Endothelial cell of umbilical vein (primary cell): ENCODE measurements around the gene CHRD. TPM values are rescaled to one million over a fixed set of nuclear protein-coding genes. Genes with fewer than 3 reads are reported as not detected.

Experiments
- BruUV-seq: library from RNA; stranded (reverse); fragments of 400-500 nt; replicated peaks from 2 replicates; lab custom pipeline; 2021; lab: Mats Ljungman, UMichigan
- CTCF ChIA-PET: fragments of 300-600, 350-600 bp; sonication (Branson Sonifier 250); formaldehyde crosslinking; loops from one replicate; lab custom pipeline; 2021; ENCODE audit warnings: antibody characterized with exemption, inconsistent platforms; lab: Charles Lee
- POLR2A ChIA-PET: fragments of 300-600, 350-600 bp; sonication (Branson Sonifier 250); formaldehyde crosslinking; loops from one replicate; lab custom pipeline; 2021; ENCODE audit warnings: antibody characterized with exemption, inconsistent platforms; lab: Charles Lee
- DNase-seq: peaks from one replicate; pipeline ENCODE4 v3.0.0-alpha.2; 2011; ENCODE audit warnings: low read depth, low spot score
- FAIRE-seq: peaks from 2 replicates; lab custom pipeline; 2011; peaks lifted over from hg19 to GRCh38; lab: Jason Lieb, UNC
- H2AFZ ChIP-seq: 2 replicates; pipeline ENCODE4 v1.6.0; 2012; ENCODE audit warnings: low read depth, low read length, control low read depth, inconsistent platforms
- H3K27ac ChIP-seq: 2 replicates; pipeline ENCODE4 v1.5.1; 2011; ENCODE audit warnings: low read depth, mild to moderate bottlenecking, control low read depth, low read length, moderate library complexity; ENCODE audit not compliant: insufficient read depth
- H3K27me3 ChIP-seq, 2 experiments: 2 replicates each; pipeline versions ENCODE4 v1.6.0 to v1.6.1; 2011; ENCODE audit warnings: low read length in 2 of 2, mixed read lengths in 1 of 2; ENCODE audit not compliant: control insufficient read depth in 2 of 2, insufficient read depth in 2 of 2
- H3K36me3 ChIP-seq, 2 experiments: 2 replicates in 1 of 2; 3 replicates in 1 of 2; pipeline ENCODE4 v1.5.1; 2011; ENCODE audit warnings: low read length in 2 of 2, mild to moderate bottlenecking in 1 of 2, moderate library complexity in 1 of 2; ENCODE audit not compliant: control insufficient read depth in 2 of 2, insufficient read depth in 2 of 2; ENCODE audit errors: extremely low read depth in 1 of 2
- H3K4me1 ChIP-seq: 3 replicates; pipeline ENCODE4 v1.5.1; 2011; ENCODE audit warnings: mild to moderate bottlenecking, low read length; ENCODE audit not compliant: control insufficient read depth, insufficient read depth; ENCODE audit errors: extremely low read depth
- H3K4me2 ChIP-seq: 2 replicates; pipeline ENCODE4 v1.6.1; 2011; ENCODE audit warnings: low read length, control low read depth, mixed read lengths; ENCODE audit not compliant: insufficient read depth
- H3K4me3 ChIP-seq, 3 experiments: fragments of 200-600 bp in 1 of 3; sonication (generic), shearing (Covaris generic) in 1 of 3; replicated peaks in 1 of 3; 2 replicates each; pipeline ENCODE4 v1.5.1; 2011 to 2016; ENCODE audit warnings: control low read depth in 3 of 3, low read length in 3 of 3, mild to moderate bottlenecking in 2 of 3, inconsistent platforms in 1 of 3, low read depth in 1 of 3, moderate library complexity in 1 of 3; ENCODE audit not compliant: insufficient read depth in 1 of 3
- H3K79me2 ChIP-seq: 2 replicates; pipeline ENCODE4 v1.6.0; 2012; ENCODE audit warnings: low read length, inconsistent platforms; ENCODE audit not compliant: control insufficient read depth, insufficient read depth
- H3K9ac ChIP-seq: replicated peaks from 2 replicates; pipeline ENCODE3; 2011; ENCODE audit warnings: low read length, control low read depth; ENCODE audit not compliant: insufficient read depth; ENCODE audit errors: extremely low read depth
- H3K9me1 ChIP-seq: replicated peaks from 3 replicates; pipeline ENCODE4 v1.6.0; 2011; ENCODE audit warnings: mild to moderate bottlenecking, low read length; ENCODE audit not compliant: control insufficient read depth, insufficient read depth; ENCODE audit errors: extremely low read depth
- H3K9me3 ChIP-seq: replicated peaks from 2 replicates; pipeline ENCODE4 v1.5.1; 2012; ENCODE audit warnings: low read length, inconsistent platforms; ENCODE audit not compliant: control insufficient read depth, insufficient read depth
- H4K20me1 ChIP-seq: replicated peaks from 2 replicates; pipeline ENCODE3; 2011; ENCODE audit warnings: mild to moderate bottlenecking, low read length; ENCODE audit not compliant: control insufficient read depth, insufficient read depth; ENCODE audit errors: extremely low read depth
- CTCF ChIP-seq, 2 donors: IDR thresholded peaks; 1 replicate in 1 of 2; 2 replicates in 1 of 2; pipeline ENCODE4 v1.5.1; 2011; ENCODE audit warnings: low read length in 2 of 2, mild to moderate bottlenecking in 2 of 2, moderate library complexity in 2 of 2, control low read depth in 1 of 2, inconsistent platforms in 1 of 2, low read depth in 1 of 2; ENCODE audit not compliant: insufficient read depth in 1 of 2; ENCODE audit errors: extremely low read depth in 1 of 2
- EZH2 ChIP-seq: IDR thresholded peaks from 2 replicates; pipeline ENCODE4 v1.6.1; 2012; ENCODE audit warnings: borderline replicate concordance, low read depth, mild to moderate bottlenecking, moderate library complexity, low read length, inconsistent platforms; ENCODE audit not compliant: severe bottlenecking
- FOS ChIP-seq: IDR thresholded peaks from 2 replicates; pipeline ENCODE4 v1.6.1; 2011; ENCODE audit warnings: mild to moderate bottlenecking, low read length, moderate library complexity, borderline replicate concordance; ENCODE audit not compliant: insufficient read depth
- GATA2 ChIP-seq: IDR thresholded peaks from 2 replicates; pipeline ENCODE4 v1.7.0; 2011; ENCODE audit warnings: low read depth, mild to moderate bottlenecking, moderate library complexity, mixed read lengths, low read length; ENCODE audit not compliant: insufficient read length, insufficient read depth
- JUN ChIP-seq: IDR thresholded peaks from 2 replicates; pipeline ENCODE4 v1.6.1; 2011; ENCODE audit warnings: borderline replicate concordance, low read depth; ENCODE audit not compliant: insufficient read length, insufficient read depth
- MAX ChIP-seq: IDR thresholded peaks from 2 replicates; pipeline ENCODE4 v1.6.1; 2011; ENCODE audit not compliant: insufficient read depth, insufficient read length
- MYC ChIP-seq: IDR thresholded peaks from one replicate; pipeline ENCODE4 v1.6.1; 2011; ENCODE audit warnings: mild to moderate bottlenecking, low read depth, low read length
- POLR2A ChIP-seq: IDR thresholded peaks from 2 replicates; pipeline ENCODE4 v1.6.1; 2012; ENCODE audit warnings: low read depth, mild to moderate bottlenecking, control low read depth, low read length
- POLR2AphosphoS5 ChIP-seq: IDR thresholded peaks from 2 replicates; pipeline ENCODE4 v1.6.1; 2012; ENCODE audit warnings: low read depth, mild to moderate bottlenecking, control low read depth, low read length, moderate library complexity; ENCODE audit not compliant: insufficient read depth
- dilution Hi-C: fragments of 300-500 bp; cut with MboI; formaldehyde crosslinking; loops from one replicate; pipeline ENCODE4 v1.15.0; 2019; ENCODE audit warnings: low sequenced_read_pairs; ENCODE audit not compliant: extremely low pct_ligation_motif_present
- intact Hi-C: fragments of 100-400 bp; cut with micrococcal nuclease; formaldehyde crosslinking; loops from one replicate; pipeline ENCODE4 v1.10.0; 2022
- polyA plus RNA-seq, 4 experiments: library from polyadenylated mRNA; depleted of rRNA in 3 of 4; stranded (reverse) in 3 of 4; unstranded in 1 of 4; fragments of >200 nt; gene quantifications; 2 replicates each; pipeline versions ENCODE4 v1.2.1 to v1.2.3, GENCODE V29; 2011 to 2012; ENCODE audit warnings: missing spikeins in 1 of 4
- total RNA-seq: library from RNA; stranded (reverse); gene quantifications from 2 replicates; pipeline ENCODE4 v1.2.3, GENCODE V29; 2021

Gene CHRD
- total and polyA plus RNA-seq, 2 donors (not counting 3 experiments of a cell fraction or from before 2014, with no cell fraction given), result 0.40 to 0.54 TPM

GRCh38 chr3:184373422-184373821 lies 6.4 kb upstream of the CHRD start:
- no peak overlapping the region for H3K4me3 ChIP-seq
- intact Hi-C loops, result loop anchor here (10.0 kb wide), 1 partner anchor 401 kb away; no protein-coding TSS in a partner anchor
- H3K4me1 ChIP-seq, result peaks cover 25% of the 10 kb centered on the region
- no peaks in the 10 kb centered on the region for H4K20me1 ChIP-seq
- H2AFZ ChIP-seq, result no peak overlapping the region
- ChIA-PET POLR2A (no interaction called here), CTCF (interaction anchor here (0.7 to 10.1 kb wide), 9 partner anchors 10 to 188 kb away, joined by 3 to 266 read pairs (median 52); partner anchors contain the start of gene EPHB3)
- H3K9me3 ChIP-seq, result no peaks in the 10 kb centered on the region
- TF ChIP-seq CTCF (IDR thresholded peaks at IDR 0.05; ENCODE audit: extremely low read depth in 1 of 2, insufficient read depth in 1 of 2, low read depth in 1 of 2, low read length in 2 of 2) (no peak), JUN (no peak), POLR2A (no peak), GATA2 (no peak), FOS (no peak), MAX (no peak), EZH2 (no peak), POLR2AphosphoS5 (no peak), MYC (no peak)
- H3K79me2 ChIP-seq, result no peaks in the 10 kb centered on the region
- H3K9ac ChIP-seq, result no peak overlapping the region
- dilution Hi-C loops, result no loop called here
- no peaks in the 10 kb centered on the region for H3K9me1 ChIP-seq
- DNase-seq, result no peak
- no peaks in the 10 kb centered on the region for H3K36me3 ChIP-seq
- H3K4me2 ChIP-seq, result no peak overlapping the region
- BruUV-seq, result no TSS peak
- FAIRE-seq, result no peak
- peaks cover 17% of the 10 kb centered on the region in 2 experiments for H3K27me3 ChIP-seq
- no peak overlapping the region for H3K27ac ChIP-seq
